ENCODE results near the gene VGLL1. TPM values are rescaled to one million over a fixed set of nuclear protein-coding genes. Genes with fewer than 3 reads are reported as not detected.

Gene VGLL1, protein sequence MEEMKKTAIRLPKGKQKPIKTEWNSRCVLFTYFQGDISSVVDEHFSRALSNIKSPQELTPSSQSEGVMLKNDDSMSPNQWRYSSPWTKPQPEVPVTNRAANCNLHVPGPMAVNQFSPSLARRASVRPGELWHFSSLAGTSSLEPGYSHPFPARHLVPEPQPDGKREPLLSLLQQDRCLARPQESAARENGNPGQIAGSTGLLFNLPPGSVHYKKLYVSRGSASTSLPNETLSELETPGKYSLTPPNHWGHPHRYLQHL
- total RNA-seq = not detected in 2 replicates

DNA sequence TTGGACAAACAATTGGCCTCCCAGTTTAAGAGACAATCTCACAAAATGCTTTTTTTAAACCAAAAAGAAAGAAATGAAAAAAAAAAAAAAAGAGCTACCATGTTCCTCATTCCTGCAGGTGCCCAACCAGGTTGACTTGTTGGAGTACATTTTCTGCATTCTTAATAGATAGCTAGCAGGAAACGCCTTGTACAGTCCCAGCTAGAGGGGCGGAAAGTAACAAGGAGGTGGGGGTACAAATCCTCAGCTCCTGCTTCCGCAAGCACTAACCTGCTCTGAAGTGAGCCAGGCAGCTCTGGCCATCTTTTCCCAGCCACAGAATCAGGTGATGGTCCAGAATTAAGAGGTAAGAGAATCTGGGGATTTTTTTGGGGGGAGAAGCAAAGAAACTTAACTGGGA is at the start of gene VGLL1:
VGLL1 (plus strand) TSS at position 265 of the 400 bp plus-strand sequence. CDS start 3,806 bp downstream, outside the sequence.

DNA sequence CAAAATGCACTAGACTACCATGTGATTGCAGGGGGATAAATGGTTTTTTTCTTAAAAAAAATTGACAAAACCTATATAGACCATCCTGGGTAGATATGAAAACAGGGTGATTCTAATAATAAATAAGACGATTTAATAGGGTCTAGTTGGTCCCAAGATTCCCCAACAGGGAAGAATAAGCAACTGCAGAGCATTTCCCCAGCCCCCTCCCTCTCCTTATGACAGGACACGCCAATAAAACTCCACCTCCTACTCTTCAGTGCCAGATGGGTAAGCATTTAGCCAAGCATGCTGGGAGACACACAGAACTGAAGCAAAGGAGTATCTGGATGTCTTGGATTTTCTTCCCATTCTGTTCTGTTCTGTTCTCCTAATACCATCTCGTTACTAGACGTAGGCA is 44.4 kb upstream of the VGLL1 start, which contains the start of gene BRS3:
BRS3 (plus strand) TSS at position 301 of the 400 bp plus-strand sequence. CDS start 168 bp downstream, outside the sequence.

DNA sequence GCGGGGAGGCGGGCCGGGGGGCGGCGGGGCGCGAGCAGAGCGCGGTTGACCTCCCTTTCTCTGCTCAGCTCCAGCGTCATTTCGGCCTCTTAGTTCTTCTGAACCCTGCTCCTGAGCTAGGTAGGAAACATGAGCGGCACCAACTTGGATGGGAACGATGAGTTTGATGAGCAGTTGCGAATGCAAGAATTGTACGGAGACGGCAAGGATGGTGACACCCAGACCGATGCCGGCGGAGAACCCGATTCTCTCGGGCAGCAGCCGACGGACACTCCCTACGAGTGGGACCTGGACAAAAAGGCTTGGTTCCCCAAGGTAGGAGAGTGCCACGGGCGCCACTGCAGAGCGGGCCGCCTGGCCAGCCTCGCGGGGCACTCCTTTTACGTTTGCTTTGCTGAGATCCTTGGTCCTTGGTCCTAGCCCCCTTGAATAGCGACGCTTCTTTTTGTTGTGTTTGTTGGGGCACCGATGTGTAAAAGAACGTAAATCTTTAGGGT is 34.4 kb upstream of the VGLL1 start, which contains the start of gene HTATSF1:
HTATSF1 (plus strand) TSS at position 37 of the 497 bp plus-strand sequence; CDS start at position 130, 93 bp downstream.

Other genes with a start within 250 kb of the VGLL1 start
- gene ADGRG4, start 231.3 kb upstream of the VGLL1 start, total RNA-seq = not detected in 2 replicates
- gene BRS3, start 44.3 kb upstream of the VGLL1 start, total RNA-seq = not detected in 2 replicates
- gene HTATSF1, start 34.6 kb upstream of the VGLL1 start, total RNA-seq = 29.2 and 31.6 TPM in 2 replicates
- not detected in 2 replicates for gene CD40LG, start 115.9 kb downstream of the VGLL1 start, total RNA-seq
- 0.65 and 1.4 TPM in 2 replicates for gene ARHGEF6, start 248.7 kb downstream of the VGLL1 start, total RNA-seq

Data from mesangial cell (primary cell).